GM18505 (cell line): ENCODE results near the gene SCRN3.

Source experiments
- ATAC-seq: cut with Tn5 transposase; IDR thresholded peaks from one replicate; pipeline ENCODE4 v1.9.1; 2021; ENCODE audit not compliant: unreplicated experiment
- POLR2A ChIP-seq: IDR thresholded peaks from 4 replicates; pipeline ENCODE4 v1.6.1; 2011; ENCODE audit warnings: borderline replicate concordance; ENCODE audit not compliant: insufficient read depth, insufficient read length; ENCODE audit errors: extremely low read depth

Gene SCRN3

GRCh38 chr2:174439950-174440349, 44.4 kb downstream of the SCRN3 start:
- TF ChIP-seq POLR2A, result no peak
- ATAC-seq, result no peak

GRCh38 chr2:174442546-174443510, 47.3 kb downstream of the SCRN3 start:
- ATAC-seq, result no peak
- TF ChIP-seq POLR2A, result no peak

GRCh38 chr2:174444761-174445160, 49.2 kb downstream of the SCRN3 start:
- ATAC-seq, result no peak
- no peak for TF ChIP-seq POLR2A

- no peak for TF ChIP-seq POLR2A
These were observed 49.7 kb downstream of the SCRN3 start for GRCh38 chr2:174445248-174445647.

GRCh38 chr2:174446531-174446930, 51.0 kb downstream of the SCRN3 start:
- ATAC-seq, result no peak
- no peak for TF ChIP-seq POLR2A

More at GRCh38 chr2:174445248-174445647, 49.7 kb downstream of the SCRN3 start:
- ATAC-seq, result no peak

- TF ChIP-seq POLR2A, result no peak
- ATAC-seq, result no peak
These were observed 53.5 kb downstream of the SCRN3 start for GRCh38 chr2:174449033-174449432.

GRCh38 chr2:174450021-174450816, 54.7 kb downstream of the SCRN3 start:
- no peak for TF ChIP-seq POLR2A
- ATAC-seq, result no peak

GRCh38 chr2:174454566-174454965, 59.0 kb downstream of the SCRN3 start:
- no peak for ATAC-seq
- no peak for TF ChIP-seq POLR2A

- TF ChIP-seq POLR2A, result no peak
- ATAC-seq, result no peak
These were observed 65.7 kb downstream of the SCRN3 start for GRCh38 chr2:174461221-174461620.

- no peak for TF ChIP-seq POLR2A
These were observed 69.8 kb downstream of the SCRN3 start for GRCh38 chr2:174465327-174465726.

GRCh38 chr2:174473796-174474195, 78.3 kb downstream of the SCRN3 start:
- TF ChIP-seq POLR2A, result no peak
- no peak for ATAC-seq

More at GRCh38 chr2:174465327-174465726, 69.8 kb downstream of the SCRN3 start:
- no peak for ATAC-seq

- no peak for ATAC-seq
- no peak for TF ChIP-seq POLR2A
These were observed 82.2 kb downstream of the SCRN3 start for GRCh38 chr2:174477759-174478158.
